HAP-1 (cell line): ENCODE results near the gene DNAH3.
"Not testable (repeated sequence)": the region's sequence is repeated elsewhere in the genome, so short reads cannot be mapped to it uniquely, and the experiment has no call there.

Experiments used
- DNase-seq, 2 experiments: peaks; one replicate each; pipeline ENCODE4 v3.0.0-alpha.2; 2016 to 2020; ENCODE audit warnings: low spot score in 2 of 2
- H3K27me3 ChIP-seq: fragments of 250-450 bp; sonication (Bioruptor Pico); 2 replicates; pipeline ENCODE4 v1.5.1; 2020; ENCODE audit warnings: low read depth, mild to moderate bottlenecking, moderate library complexity
- H3K36me3 ChIP-seq: fragments of 250-450 bp; sonication (Bioruptor Pico); replicated peaks from 2 replicates; pipeline ENCODE4 v1.5.1; 2020; ENCODE audit warnings: mild to moderate bottlenecking
- H3K4me1 ChIP-seq: fragments of 250-450 bp; sonication (Bioruptor Pico); 2 replicates; pipeline ENCODE4 v1.5.1; 2020; ENCODE audit warnings: mild to moderate bottlenecking
- H3K4me3 ChIP-seq: fragments of 250-450 bp; sonication (Bioruptor Pico); 2 replicates; pipeline ENCODE4 v1.5.1; 2020; ENCODE audit warnings: mild to moderate bottlenecking, moderate library complexity
- H3K9me3 ChIP-seq: fragments of 250-450 bp; sonication (Bioruptor Pico); 2 replicates; pipeline ENCODE4 v1.5.1; 2020; ENCODE audit warnings: mild to moderate bottlenecking, moderate library complexity
- in situ Hi-C: fragments of 300-500 bp; cut with MboI; formaldehyde crosslinking; loops from 3 replicates; pipeline ENCODE4 v1.14.3; 2020; ENCODE audit warnings: low sequenced_read_pairs, inconsistent platforms, mixed read lengths

The DNAH3 gene

GRCh38 chr16:21184834-21185233 is 34.2 kb upstream of the DNAH3 start:
- DNase-seq = no peak
- in situ Hi-C loops = loop anchor here (5.0 kb wide), 1 partner anchor 92 kb away; the partner anchor contains the start of gene CRYM

DNA sequence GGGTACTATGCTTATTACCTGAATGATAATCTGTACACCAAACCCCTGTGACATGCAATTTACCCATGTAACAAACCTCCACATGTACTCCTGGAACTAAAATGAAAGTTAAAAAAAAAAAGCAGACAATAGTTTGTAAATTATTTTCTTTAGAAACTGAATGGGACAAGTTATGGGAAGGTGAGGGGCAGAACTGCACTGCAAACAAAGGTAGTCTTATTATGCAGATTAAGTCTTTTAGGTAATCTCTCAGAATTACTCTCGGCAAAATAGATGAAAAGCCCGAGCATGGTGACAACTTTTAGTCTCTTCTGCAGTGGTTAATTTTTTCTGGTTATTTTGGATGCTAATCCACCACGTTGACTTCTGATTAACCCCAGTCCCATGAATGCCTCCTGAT is 33.3 kb upstream of the DNAH3 start:
- peaks cover 6% of the 10 kb centered on the region for H3K9me3 ChIP-seq
- peaks cover 28% of the 10 kb centered on the region for H3K36me3 ChIP-seq
- no peaks in the 10 kb centered on the region for H3K27me3 ChIP-seq
- no peak for DNase-seq
- in situ Hi-C loops = no loop called here
- no peak overlapping the region for H3K4me3 ChIP-seq
- H3K4me1 ChIP-seq = no peaks in the 10 kb centered on the region

More at GRCh38 chr16:21184834-21185233, 34.2 kb upstream of the DNAH3 start:
- Histone ChIP-seq H3K36me3 (peaks cover 21% of the 10 kb centered on the region), H3K4me3 (no peak overlapping the region), H3K9me3 (peaks cover 6% of the 10 kb centered on the region), H3K27me3 (no peaks in the 10 kb centered on the region), H3K4me1 (no peaks in the 10 kb centered on the region)

DNA sequence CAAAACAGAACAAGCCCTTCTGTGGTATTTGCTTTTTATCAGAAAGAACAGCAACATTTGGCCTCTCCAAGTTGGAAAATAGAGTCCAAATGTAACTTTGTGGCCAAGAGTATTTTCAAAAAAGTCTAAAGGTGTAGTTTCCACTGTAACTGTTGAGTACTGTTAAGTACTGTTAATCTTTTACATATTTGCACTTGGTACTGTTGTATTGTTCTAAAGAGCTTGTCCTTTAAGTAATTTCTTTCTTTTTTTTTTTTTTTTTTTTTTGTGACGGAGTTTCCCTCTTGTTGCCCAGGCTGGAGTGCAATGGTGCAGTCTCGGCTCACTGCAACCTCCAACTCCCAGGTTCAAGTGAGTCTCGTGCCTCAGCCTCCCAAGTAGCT is 29.3 kb upstream of the DNAH3 start:
- H3K36me3 ChIP-seq = peaks cover 35% of the 10 kb centered on the region
- in situ Hi-C loops = no loop called here
- H3K27me3 ChIP-seq = no peaks in the 10 kb centered on the region
- no peaks in the 10 kb centered on the region for H3K4me1 ChIP-seq
- no peak overlapping the region for H3K4me3 ChIP-seq
- no peak for DNase-seq
- H3K9me3 ChIP-seq = peaks cover 6% of the 10 kb centered on the region

DNA sequence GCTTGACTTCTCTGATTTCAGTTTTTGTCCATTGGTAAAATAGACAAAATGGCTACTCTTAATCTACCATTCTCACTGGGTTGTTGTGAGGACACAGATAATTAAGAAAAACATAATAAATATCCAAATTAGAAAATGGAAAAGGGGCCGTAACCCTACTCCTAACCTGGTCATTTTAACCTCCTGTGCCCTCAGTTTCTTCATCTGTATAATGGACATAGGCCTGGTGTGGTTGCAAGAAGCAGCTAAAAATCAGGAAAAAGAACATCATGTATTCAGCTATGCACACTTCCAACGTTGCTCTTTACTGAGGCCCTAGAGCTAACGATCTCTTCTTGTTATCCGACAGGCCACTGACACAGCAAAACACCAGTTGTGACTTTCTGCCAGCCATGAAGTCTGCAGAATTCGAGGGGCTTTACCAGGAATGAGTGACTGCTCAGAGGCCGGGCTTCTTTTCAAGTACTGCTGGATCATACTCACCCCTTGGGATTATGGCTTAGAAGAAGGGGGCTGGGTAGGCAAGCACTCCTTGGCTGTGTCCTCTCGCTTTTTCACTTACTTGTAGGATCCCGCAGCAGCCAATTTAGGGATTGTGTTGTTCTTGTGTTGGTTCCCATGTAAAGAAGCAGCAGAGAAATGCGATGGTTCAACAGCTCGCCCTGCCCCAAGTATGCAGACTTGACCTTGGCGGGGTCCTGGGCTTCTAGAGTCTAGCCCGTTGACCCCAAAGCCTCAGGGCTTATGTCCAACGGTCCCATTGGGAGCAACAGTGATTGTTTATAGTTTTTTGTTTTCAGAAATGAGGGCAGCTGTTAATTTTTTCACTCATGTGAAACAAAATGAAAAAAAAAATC is 28.7 kb upstream of the DNAH3 start:
- H3K4me3 ChIP-seq = no peak overlapping the region
- DNase-seq = no peak
- H3K36me3 ChIP-seq = peaks cover 37% of the 10 kb centered on the region
- no peaks in the 10 kb centered on the region for H3K27me3 ChIP-seq
- in situ Hi-C loops = no loop called here
- H3K9me3 ChIP-seq = peaks cover 6% of the 10 kb centered on the region
- H3K4me1 ChIP-seq = no peaks in the 10 kb centered on the region

DNA sequence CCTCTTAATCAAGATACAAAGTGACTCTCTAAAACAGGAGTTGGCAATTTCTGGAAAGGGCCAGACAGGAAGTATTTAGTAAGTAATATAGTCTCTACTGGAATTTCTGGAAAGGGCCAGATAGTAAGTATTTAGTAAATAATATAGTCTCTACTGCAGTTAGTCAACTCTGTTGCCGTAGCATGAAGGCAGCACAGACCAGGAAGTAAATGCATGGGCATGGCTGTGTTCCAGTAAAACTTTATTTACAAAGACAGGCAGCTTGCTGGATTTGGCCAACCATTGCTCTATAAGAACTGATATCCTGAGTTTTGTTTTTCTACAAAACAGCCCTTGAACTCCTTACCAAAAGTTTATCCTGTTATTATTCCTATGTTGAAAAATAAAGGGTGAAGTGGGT is 24.8 kb upstream of the DNAH3 start:
- no peaks in the 10 kb centered on the region for H3K27me3 ChIP-seq
- in situ Hi-C loops = no loop called here
- H3K4me3 ChIP-seq = no peak overlapping the region
- no peaks in the 10 kb centered on the region for H3K9me3 ChIP-seq
- peaks cover 41% of the 10 kb centered on the region for H3K36me3 ChIP-seq
- no peak for DNase-seq
- H3K4me1 ChIP-seq = no peaks in the 10 kb centered on the region

DNA sequence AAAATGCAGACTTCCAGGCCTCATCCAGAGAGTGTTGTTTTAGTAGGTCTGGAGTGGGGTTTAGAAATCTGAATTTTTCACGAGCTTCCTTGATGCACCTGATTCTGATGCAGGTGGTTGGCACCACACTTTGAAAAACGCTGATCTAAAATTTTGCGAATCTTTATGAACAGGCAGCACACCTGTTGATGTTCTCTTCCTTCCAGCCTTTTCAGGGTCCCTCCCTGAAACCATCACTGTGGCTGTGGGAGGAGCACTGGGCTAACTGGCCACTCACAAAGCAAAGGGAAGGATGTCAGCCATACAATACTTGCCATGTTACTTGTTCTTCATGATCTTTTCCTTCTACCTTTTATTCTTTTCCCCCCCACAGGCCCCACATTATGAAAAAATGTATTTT is 22.0 kb upstream of the DNAH3 start:
- Histone ChIP-seq H3K9me3 (no peaks in the 10 kb centered on the region), H3K27me3 (no peaks in the 10 kb centered on the region), H3K4me1 (no peaks in the 10 kb centered on the region), H3K4me3 (no peak overlapping the region), H3K36me3 (peaks cover 27% of the 10 kb centered on the region)
- in situ Hi-C loops = no loop called here
- DNase-seq = no peak

GRCh38 chr16:21170116-21170515 is 19.5 kb upstream of the DNAH3 start:
- H3K4me3 ChIP-seq, H3K4me1 ChIP-seq, H3K27me3 ChIP-seq, H3K9me3 ChIP-seq, DNase-seq, in situ Hi-C loops: not testable (repeated sequence)
- peaks cover 33% of the 10 kb centered on the region for H3K36me3 ChIP-seq

DNA sequence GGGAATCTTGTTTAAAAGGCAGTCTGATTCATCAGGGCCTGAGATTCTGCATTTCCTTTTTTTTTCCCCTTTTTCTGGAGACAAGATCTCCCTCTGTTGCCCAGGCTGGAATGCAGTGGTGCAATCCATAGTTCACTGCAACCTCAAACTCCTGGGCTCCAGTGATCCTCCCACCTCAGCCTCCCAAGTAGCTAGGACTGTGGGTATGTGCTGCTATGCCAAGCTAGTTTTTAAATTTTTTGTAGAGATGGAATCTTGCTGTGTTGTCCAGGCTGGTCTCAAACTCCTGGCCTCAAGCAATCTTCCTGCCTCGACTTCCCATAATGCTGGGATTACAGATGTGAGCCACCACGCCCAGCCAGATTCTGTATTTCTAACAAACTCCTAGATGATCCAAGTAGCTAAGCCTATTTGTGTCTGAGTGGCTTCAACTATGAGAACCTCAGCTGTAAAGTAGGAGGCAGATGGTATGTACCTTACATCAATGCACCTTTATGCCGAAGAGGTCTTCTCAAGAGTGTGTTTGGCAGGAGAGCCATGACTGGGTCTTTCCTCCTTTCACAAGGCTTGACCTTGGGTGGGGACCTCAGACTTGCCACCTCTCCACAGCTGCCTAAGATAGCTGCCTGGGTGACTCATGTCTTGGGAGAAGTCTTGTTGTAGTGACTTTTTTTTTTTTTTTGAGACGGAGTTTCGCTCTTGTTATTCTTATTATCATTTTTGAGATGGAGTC is 18.8 kb upstream of the DNAH3 start:
- H3K27me3 ChIP-seq = no peaks in the 10 kb centered on the region
- H3K4me3 ChIP-seq = no peak overlapping the region
- no peaks in the 10 kb centered on the region for H3K9me3 ChIP-seq
- in situ Hi-C loops = no loop called here
- no peaks in the 10 kb centered on the region for H3K4me1 ChIP-seq
- peaks cover 35% of the 10 kb centered on the region for H3K36me3 ChIP-seq
- DNase-seq = no peak

GRCh38 chr16:21167929-21168602 is 17.4 kb upstream of the DNAH3 start:
- Histone ChIP-seq H3K27me3 (no peaks in the 10 kb centered on the region), H3K4me1 (no peaks in the 10 kb centered on the region), H3K36me3 (peaks cover 38% of the 10 kb centered on the region), H3K4me3 (no peak overlapping the region), H3K9me3 (no peaks in the 10 kb centered on the region)
- in situ Hi-C loops = no loop called here
- DNase-seq = peak in 1 of 2 experiments; percentile 10

DNA sequence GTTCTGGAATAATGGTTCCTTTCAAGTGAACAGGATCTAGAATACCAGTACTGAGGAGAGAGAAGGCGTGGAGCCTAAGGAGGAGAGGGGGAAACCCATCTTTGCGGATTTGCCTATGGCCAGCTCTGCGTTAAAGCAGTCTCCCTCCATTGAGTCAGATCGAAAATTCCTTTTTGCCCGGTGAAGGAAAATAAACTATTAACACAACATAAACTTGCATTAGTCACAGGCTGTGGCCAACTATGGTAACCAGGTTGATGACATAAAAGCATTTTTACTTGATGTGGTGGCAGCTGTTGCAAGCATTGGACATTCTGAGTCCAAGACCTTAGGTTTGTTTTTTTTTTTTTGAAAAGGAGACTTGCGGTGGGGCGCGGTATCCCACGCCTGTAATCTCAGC is 16.7 kb upstream of the DNAH3 start:
- Histone ChIP-seq H3K36me3 (peaks cover 39% of the 10 kb centered on the region), H3K9me3 (no peaks in the 10 kb centered on the region), H3K4me1 (no peaks in the 10 kb centered on the region), H3K4me3 (no peak overlapping the region), H3K27me3 (no peaks in the 10 kb centered on the region)
- in situ Hi-C loops = no loop called here
- DNase-seq = no peak

- Histone ChIP-seq H3K4me1 (no peaks in the 10 kb centered on the region), H3K36me3 (peaks cover 40% of the 10 kb centered on the region), H3K27me3 (no peaks in the 10 kb centered on the region), H3K9me3 (no peaks in the 10 kb centered on the region), H3K4me3 (no peak overlapping the region)
- peak in 1 of 2 experiments; percentile 22 for DNase-seq
- in situ Hi-C loops = no loop called here
These were observed 15.9 kb upstream of the DNAH3 start for GRCh38 chr16:21166561-21166961.

- Histone ChIP-seq H3K36me3 (peaks cover 36% of the 10 kb centered on the region), H3K4me3 (no peak overlapping the region)
- in situ Hi-C loops = no loop called here
These were observed 14.0 kb upstream of the DNAH3 start for GRCh38 chr16:21164521-21165168.

GRCh38 chr16:21163576-21163975 is 12.9 kb upstream of the DNAH3 start:
- H3K27me3 ChIP-seq = no peaks in the 10 kb centered on the region
- H3K4me3 ChIP-seq = no peak overlapping the region
- H3K9me3 ChIP-seq = no peaks in the 10 kb centered on the region
- DNase-seq = no peak
- in situ Hi-C loops = no loop called here
- peaks cover 36% of the 10 kb centered on the region for H3K36me3 ChIP-seq
- H3K4me1 ChIP-seq = peaks cover 6% of the 10 kb centered on the region; the same call in 1 of the 2 replicates

More at GRCh38 chr16:21164521-21165168, 14.0 kb upstream of the DNAH3 start:
- peaks cover 5% of the 10 kb centered on the region; the same call in 1 of the 2 replicates for H3K4me1 ChIP-seq
- no peak for DNase-seq
- no peaks in the 10 kb centered on the region for H3K9me3 ChIP-seq
- H3K27me3 ChIP-seq = no peaks in the 10 kb centered on the region
